Measurements from ENCODE around the gene VGLL3.

VGLL3 gene

DNA sequence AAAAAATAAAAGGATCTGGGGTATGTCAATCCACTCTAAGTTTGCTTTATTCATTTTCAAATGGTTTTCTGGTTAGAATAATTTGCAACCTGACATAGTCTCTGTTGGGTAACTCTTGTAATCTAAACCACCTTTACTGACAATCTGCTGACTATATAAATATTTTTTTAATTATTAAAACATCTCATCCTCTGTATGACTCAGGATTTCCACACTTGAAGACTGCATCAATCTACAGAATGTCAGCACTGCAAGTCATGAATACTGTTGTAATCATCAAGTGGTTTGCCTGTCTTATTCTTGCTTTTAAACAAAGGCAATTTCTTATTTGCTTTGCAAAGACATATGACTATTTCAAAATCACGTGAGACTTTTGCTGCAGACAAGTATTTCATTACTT, 42.1 kb downstream of the VGLL3 start:
- no peak for DNase-seq (ENCODE audit: low spot score in 2 of 2)
- Mint-ChIP-seq H3K4me1 (no peaks in the 10 kb centered on the region), H3K27ac (no peak overlapping the region), H3K9me3 (peaks cover 9% of the 10 kb centered on the region), H3K36me3 (no peaks in the 10 kb centered on the region), H3K4me3 (no peak overlapping the region)
- no peak for ATAC-seq

- no peaks in the 10 kb centered on the region for H3K36me3 Mint-ChIP-seq
- DNase-seq (ENCODE audit: low spot score in 2 of 2) (no peak), ATAC-seq (no peak)
- H3K4me3 Mint-ChIP-seq: no peak overlapping the region
- H3K27ac Mint-ChIP-seq: no peak overlapping the region
- H3K4me1 Mint-ChIP-seq: no peaks in the 10 kb centered on the region
- peaks cover 6% of the 10 kb centered on the region for H3K9me3 Mint-ChIP-seq
Measured at GRCh38 chr3:86942206-86942605, 48.7 kb downstream of the VGLL3 start.

- no peaks in the 10 kb centered on the region for H3K36me3 Mint-ChIP-seq
- no peak for ATAC-seq
- H3K4me1 Mint-ChIP-seq: no peaks in the 10 kb centered on the region
Measured at GRCh38 chr3:86938416-86939105, 52.4 kb downstream of the VGLL3 start.

DNA sequence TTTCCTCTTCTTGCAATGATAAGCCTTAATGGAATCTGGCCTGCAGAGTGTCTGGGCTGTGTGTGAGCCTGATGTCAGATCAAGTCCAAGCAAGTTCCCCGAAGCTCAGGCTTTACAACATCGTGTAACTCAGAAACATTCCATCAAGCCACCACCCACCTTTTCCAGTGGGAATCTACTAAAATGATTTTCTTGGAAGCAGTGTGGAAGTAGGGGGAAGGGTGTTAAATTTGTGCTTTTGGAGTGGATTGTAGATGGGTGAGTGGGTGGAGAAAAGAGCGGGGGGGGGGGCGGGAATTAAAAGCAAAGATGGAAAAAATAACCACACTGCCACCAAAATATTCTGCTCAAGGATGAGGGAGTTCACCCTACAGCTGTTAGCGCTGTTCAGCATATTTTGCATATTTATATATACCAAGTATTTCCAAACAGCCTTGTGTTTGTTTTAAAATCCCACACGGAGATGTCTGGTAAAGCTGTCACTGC, 53.6 kb downstream of the VGLL3 start:
- Mint-ChIP-seq H3K4me1 (no peaks in the 10 kb centered on the region), H3K27ac (no peak overlapping the region), H3K36me3 (no peaks in the 10 kb centered on the region), H3K9me3 (peaks cover 13% of the 10 kb centered on the region), H3K4me3 (no peak overlapping the region)
- ATAC-seq (no peak), DNase-seq (ENCODE audit: low spot score in 2 of 2) (no peak)

More at GRCh38 chr3:86938416-86939105, 52.4 kb downstream of the VGLL3 start:
- H3K27ac Mint-ChIP-seq: no peak overlapping the region
- H3K9me3 Mint-ChIP-seq: peaks cover 13% of the 10 kb centered on the region
- no peak overlapping the region for H3K4me3 Mint-ChIP-seq
- DNase-seq (ENCODE audit: low spot score in 2 of 2): no peak

- DNase-seq (ENCODE audit: low spot score in 2 of 2) (no peak), ATAC-seq (no peak)
- H3K9me3 Mint-ChIP-seq: peaks cover 13% of the 10 kb centered on the region
- no peak overlapping the region for H3K4me3 Mint-ChIP-seq
- H3K4me1 Mint-ChIP-seq: no peaks in the 10 kb centered on the region
- no peaks in the 10 kb centered on the region for H3K36me3 Mint-ChIP-seq
- no peak overlapping the region for H3K27ac Mint-ChIP-seq
Measured at GRCh38 chr3:86934851-86935250, 56.1 kb downstream of the VGLL3 start.

- ATAC-seq: no peak
- H3K4me3 Mint-ChIP-seq: no peak overlapping the region
- H3K9me3 Mint-ChIP-seq: peaks cover 12% of the 10 kb centered on the region
- no peaks in the 10 kb centered on the region for H3K36me3 Mint-ChIP-seq
- no peak for DNase-seq (ENCODE audit: low spot score in 2 of 2)
- H3K4me1 Mint-ChIP-seq: no peaks in the 10 kb centered on the region
- no peak overlapping the region for H3K27ac Mint-ChIP-seq
Measured at GRCh38 chr3:86930831-86931230, 60.1 kb downstream of the VGLL3 start.

GRCh38 chr3:86930181-86930580, 60.8 kb downstream of the VGLL3 start:
- Mint-ChIP-seq H3K4me1 (no peaks in the 10 kb centered on the region), H3K9me3 (peaks cover 6% of the 10 kb centered on the region), H3K27ac (no peak overlapping the region)

DNA sequence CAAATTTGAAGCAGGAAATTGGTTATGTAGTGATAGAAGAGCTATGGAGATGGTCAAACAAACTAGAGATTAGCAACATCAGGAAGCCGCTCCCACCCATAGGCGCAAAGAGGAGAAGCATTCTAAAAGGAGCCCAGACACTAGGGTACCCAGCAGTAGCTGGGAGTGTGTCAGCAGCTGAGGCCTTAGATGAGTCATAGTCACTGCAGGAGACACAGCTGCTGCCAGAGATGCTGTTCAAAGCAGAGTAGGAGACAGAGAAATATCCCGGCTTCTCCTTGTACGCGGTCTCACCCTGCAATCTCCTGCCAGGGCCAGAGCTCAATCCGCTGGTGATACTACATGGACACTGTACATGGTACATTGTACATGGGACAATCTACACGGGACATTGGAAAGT, 61.9 kb downstream of the VGLL3 start:
- Mint-ChIP-seq H3K4me1 (no peaks in the 10 kb centered on the region), H3K9me3 (peaks cover 8% of the 10 kb centered on the region), H3K27ac (no peak overlapping the region), H3K4me3 (no peak overlapping the region), H3K36me3 (no peaks in the 10 kb centered on the region)
- DNase-seq (ENCODE audit: low spot score in 2 of 2): no peak
- ATAC-seq: peak; percentile 8

More at GRCh38 chr3:86930181-86930580, 60.8 kb downstream of the VGLL3 start:
- DNase-seq (ENCODE audit: low spot score in 2 of 2) (no peak), ATAC-seq (no peak)
- no peaks in the 10 kb centered on the region for H3K36me3 Mint-ChIP-seq
- no peak overlapping the region for H3K4me3 Mint-ChIP-seq

DNA sequence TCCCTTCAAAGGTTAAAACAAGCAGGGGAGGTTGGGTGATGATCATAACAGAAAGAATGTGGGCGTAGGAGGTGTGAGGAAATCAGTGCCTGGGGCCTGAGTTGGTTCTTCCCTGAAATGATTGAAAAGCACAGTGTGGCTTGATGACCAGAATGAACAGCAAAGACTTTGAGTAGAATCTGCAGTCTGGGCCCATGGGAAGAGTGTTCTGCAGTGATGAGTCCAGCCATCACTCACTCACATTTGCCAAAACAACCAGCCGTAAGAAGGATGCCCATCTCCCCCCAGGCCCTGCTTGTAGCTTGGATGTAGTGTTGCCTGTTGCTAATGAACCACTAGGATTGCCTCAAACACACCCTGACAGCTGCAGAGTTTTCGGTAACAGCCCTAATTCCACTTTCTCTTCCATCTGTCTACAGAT, 67.9 kb downstream of the VGLL3 start:
- no peak overlapping the region for H3K27ac Mint-ChIP-seq
- DNase-seq (ENCODE audit: low spot score in 2 of 2) (no peak), ATAC-seq (no peak)
- H3K36me3 Mint-ChIP-seq: no peaks in the 10 kb centered on the region
- peaks cover 21% of the 10 kb centered on the region for H3K9me3 Mint-ChIP-seq
- H3K4me3 Mint-ChIP-seq: no peak overlapping the region
- H3K4me1 Mint-ChIP-seq: no peaks in the 10 kb centered on the region

DNA sequence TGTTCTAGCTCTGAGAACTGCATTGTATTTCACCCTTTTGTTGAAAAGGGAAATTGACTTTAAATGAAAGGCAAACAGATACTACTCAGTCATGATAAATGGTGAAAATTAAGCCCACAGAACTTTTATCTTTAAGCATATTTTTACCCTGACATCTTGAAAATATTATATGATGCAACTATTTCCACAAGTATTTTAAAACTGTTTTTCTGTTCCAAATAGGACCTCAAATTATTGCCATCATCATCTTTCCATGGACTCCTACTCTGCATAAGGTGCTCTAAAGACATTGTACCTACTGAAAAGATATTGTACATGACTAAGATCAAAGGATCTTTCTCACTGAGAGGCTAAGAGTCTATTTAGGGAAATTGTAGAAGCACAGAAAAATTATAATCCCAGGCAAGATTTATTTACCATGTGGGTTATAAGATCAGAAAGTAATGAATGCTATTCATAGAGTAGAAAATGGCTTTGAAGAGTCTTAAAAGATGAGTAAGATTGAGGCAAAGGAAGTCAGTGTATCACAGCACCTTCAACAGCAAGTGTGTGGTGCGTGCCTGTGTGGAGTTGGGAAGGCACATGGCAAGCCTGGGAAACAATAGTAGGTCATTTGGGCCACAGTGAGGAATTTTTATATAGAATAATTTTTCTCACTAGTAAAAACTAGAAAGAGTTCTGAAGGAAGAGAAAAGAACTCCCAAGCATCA, 68.8 kb downstream of the VGLL3 start:
- ATAC-seq (no peak), DNase-seq (ENCODE audit: low spot score in 2 of 2) (no peak)
- H3K27ac Mint-ChIP-seq: no peak overlapping the region
- H3K4me1 Mint-ChIP-seq: no peaks in the 10 kb centered on the region
- no peak overlapping the region for H3K4me3 Mint-ChIP-seq
- peaks cover 21% of the 10 kb centered on the region for H3K9me3 Mint-ChIP-seq
- H3K36me3 Mint-ChIP-seq: no peaks in the 10 kb centered on the region

DNA sequence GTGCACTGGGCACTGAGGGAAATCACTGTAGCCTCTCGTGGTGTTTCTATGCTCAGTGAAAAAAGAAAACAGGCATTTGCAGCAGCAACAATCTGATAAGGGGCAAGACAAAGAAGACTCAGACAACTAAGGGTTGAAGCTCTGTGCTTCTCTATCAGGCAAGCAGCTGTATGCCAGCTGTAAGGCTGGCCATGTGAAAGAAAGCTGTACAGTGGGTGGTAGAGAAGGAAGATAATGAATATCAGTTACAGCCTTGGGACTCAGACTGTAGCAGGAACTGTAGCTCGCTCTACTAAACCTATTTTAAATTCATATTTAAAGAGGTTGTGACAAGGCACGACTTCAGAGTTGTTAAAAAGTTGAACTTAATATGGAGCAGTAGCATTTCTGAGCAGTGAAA, 76.3 kb downstream of the VGLL3 start:
- no peak for ATAC-seq
- Mint-ChIP-seq H3K36me3 (no peaks in the 10 kb centered on the region), H3K9me3 (peaks cover 14% of the 10 kb centered on the region), H3K27ac (no peak overlapping the region), H3K4me1 (no peaks in the 10 kb centered on the region), H3K4me3 (no peak overlapping the region)
- DNase-seq (ENCODE audit: low spot score in 2 of 2): no peak

DNA sequence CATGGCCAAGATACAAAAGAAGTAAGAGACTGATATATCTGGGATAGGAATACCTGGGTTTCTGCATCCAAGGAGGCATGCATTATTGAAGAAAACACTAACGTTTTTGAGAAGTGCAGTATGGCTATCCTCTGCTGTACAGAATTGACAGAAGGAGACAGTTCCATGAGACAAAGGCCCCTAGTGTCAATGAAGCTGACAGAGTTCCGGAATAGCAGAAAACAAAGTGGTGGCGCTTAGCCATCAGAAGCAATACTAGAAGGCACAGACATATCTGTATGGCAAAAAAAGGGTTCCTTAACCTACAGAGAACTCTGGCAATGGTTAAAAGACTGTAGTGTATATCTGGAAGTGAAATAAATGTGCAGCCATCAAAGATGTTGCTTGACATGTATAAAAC, 77.8 kb downstream of the VGLL3 start:
- H3K9me3 Mint-ChIP-seq: peaks cover 9% of the 10 kb centered on the region
- DNase-seq (ENCODE audit: low spot score in 2 of 2) (no peak), ATAC-seq (no peak)
- no peak overlapping the region for H3K27ac Mint-ChIP-seq
- no peaks in the 10 kb centered on the region for H3K4me1 Mint-ChIP-seq
- H3K4me3 Mint-ChIP-seq: no peak overlapping the region
- H3K36me3 Mint-ChIP-seq: no peaks in the 10 kb centered on the region

DNA sequence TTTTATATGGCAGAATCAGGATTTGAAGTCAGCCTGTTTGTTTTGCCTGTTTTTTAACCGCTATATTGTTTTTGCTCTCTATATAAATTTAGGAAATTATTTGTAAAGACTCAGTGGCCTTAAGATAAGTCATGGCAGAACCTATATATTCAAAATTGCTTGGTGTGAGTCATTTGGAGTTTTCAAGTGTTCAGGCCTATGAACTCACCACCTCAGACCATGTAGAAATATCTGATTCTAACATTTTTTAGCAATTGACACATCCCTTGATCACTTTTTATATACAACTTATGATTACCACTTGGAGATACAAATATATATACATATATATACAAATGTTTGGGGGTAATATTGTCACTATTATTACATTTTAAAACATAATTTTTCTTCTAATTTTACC, 95.7 kb downstream of the VGLL3 start:
- H3K27ac Mint-ChIP-seq: no peak overlapping the region
- H3K4me1 Mint-ChIP-seq: no peaks in the 10 kb centered on the region

GRCh38 chr3:86890741-86891396, 100.1 kb downstream of the VGLL3 start:
- Mint-ChIP-seq H3K36me3 (no peaks in the 10 kb centered on the region), H3K27ac (no peak overlapping the region), H3K4me1 (no peaks in the 10 kb centered on the region), H3K4me3 (no peak overlapping the region), H3K9me3 (peaks cover 7% of the 10 kb centered on the region)
- DNase-seq (ENCODE audit: low spot score in 2 of 2): no peak
- no peak for ATAC-seq

More for the DNA sequence above, 95.7 kb downstream of the VGLL3 start:
- DNase-seq (ENCODE audit: low spot score in 2 of 2): no peak
- no peak for ATAC-seq
- no peaks in the 10 kb centered on the region for H3K36me3 Mint-ChIP-seq
- peaks cover 11% of the 10 kb centered on the region for H3K9me3 Mint-ChIP-seq
- H3K4me3 Mint-ChIP-seq: no peak overlapping the region

All from stimulated activated effector memory CD8-positive, alpha-beta T cell treated with anti-CD3 and anti-CD28 coated beads, Interleukin-12 subunit alpha, Interleukin-12 subunit beta, amount 100 ng/mL, for 72 hours (primary cell).